HG03139 (cell line): Measurements from ENCODE around the gene IL1RAPL1.
"Not testable (repeated sequence)": the region's sequence is repeated elsewhere in the genome, so short reads cannot be mapped to it uniquely, and the experiment has no call there.

Experiments used
- ATAC-seq: cut with Tn5 transposase; IDR thresholded peaks from one replicate; pipeline ENCODE4 v1.9.1; 2021; ENCODE audit not compliant: unreplicated experiment

The IL1RAPL1 gene

DNA sequence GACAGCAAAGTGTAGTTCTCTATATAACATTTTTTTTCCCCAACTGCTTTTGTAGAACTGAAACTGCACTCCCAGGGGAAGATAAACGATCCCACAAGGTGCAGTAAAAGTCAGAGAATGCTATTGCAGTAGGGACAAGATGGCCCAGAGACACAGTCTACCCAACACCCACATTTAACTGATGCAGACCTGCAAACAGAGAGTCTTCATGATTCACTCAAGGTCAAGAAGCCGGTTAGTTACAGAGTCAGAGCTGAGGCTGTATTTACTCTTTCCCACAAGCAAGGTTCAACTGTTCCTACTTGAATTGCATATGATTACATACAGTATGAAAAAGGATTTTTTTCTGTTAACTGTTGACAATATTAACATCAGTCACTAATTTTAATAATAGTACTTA, 654.6 kb downstream of the IL1RAPL1 start:
- ATAC-seq = no peak

- ATAC-seq = no peak
Observed at GRCh38 chrX:29242856-29243255, 655.6 kb downstream of the IL1RAPL1 start.

GRCh38 chrX:29243942-29244341, 656.7 kb downstream of the IL1RAPL1 start:
- no peak for ATAC-seq

DNA sequence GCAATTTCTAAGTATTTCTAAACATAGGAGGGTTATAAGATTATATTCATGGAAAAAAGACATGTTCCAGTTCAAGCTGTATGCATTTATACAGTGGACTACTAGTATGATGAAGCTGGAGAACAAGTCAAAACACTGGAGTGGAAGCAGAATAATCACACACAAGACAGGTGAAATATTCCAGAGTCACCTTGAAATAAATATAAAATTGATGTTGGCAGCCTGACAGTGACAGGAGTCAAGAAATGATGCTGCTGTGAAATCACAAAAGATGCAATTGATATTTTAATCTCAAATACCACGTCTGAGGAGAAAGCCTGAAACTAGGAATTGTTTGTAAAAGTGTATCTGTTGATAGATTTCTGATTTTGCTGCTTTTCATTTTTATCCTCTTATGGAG, 667.3 kb downstream of the IL1RAPL1 start:
- no peak for ATAC-seq

DNA sequence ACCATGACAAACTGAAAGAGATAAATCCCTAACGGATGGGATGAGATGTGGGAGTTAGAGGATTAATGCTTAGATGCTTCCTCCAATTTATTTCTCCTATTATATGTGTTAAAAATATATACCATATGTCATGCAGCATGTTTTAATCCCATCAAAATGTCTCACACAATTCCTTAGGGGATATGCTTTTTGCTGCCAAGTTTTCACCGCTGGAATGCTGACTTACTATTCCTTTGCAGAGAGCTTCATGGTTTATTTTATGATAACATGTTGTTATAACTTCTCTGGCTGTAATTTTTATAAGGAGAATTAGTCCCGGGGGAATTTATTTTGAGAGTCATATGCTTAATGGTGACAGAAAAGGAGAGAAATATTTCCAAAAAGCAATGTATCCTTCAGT, 670.3 kb downstream of the IL1RAPL1 start:
- no peak for ATAC-seq

GRCh38 chrX:29269390-29269789, 682.1 kb downstream of the IL1RAPL1 start:
- ATAC-seq = no peak

DNA sequence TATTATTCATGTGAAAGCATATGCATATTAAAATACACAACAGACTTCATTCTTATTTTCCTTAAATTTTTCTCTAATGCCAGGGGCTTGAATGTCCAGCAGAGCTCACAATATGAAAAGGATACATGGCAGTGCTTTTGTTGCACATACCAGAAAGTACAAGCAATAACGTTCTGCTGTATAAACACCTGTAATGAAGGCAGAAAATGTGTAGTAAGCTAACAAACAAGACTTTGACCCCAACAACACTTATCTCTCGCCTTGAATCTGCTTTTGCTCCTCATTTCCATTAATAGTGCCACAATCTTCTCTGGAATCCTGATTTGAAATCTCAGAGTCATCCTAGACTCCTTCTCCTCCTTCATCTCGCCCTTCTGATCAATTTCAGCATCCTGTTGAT, 687.3 kb downstream of the IL1RAPL1 start:
- no peak for ATAC-seq

- no peak for ATAC-seq
Observed at GRCh38 chrX:29275928-29276327, 688.7 kb downstream of the IL1RAPL1 start.

GRCh38 chrX:29281078-29281742, 694.0 kb downstream of the IL1RAPL1 start:
- ATAC-seq = no peak

DNA sequence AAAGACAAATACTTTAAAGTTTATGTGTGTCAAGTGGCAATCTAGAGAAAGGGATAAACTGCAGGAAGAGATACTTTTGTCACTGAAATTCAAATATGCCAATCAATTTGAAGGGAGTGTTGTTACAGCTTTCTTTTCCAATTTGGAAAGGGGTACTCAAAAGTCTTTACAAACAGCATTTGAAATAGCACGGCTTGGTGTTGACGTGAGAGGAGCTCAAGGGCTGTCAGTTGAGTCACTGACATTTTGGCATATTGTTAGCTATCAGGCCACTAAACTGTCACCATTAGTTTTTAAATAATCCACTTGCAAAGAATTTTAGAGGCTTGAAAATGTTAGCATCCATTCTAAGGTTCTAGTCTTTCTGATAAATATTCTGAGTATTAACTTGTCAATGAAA, 698.4 kb downstream of the IL1RAPL1 start:
- ATAC-seq = no peak

GRCh38 chrX:29295987-29296680, 708.9 kb downstream of the IL1RAPL1 start:
- no peak for ATAC-seq

- ATAC-seq = no peak
Observed at GRCh38 chrX:29297171-29297800, 710.0 kb downstream of the IL1RAPL1 start.

GRCh38 chrX:29299684-29300083, 712.4 kb downstream of the IL1RAPL1 start:
- no peak for ATAC-seq

DNA sequence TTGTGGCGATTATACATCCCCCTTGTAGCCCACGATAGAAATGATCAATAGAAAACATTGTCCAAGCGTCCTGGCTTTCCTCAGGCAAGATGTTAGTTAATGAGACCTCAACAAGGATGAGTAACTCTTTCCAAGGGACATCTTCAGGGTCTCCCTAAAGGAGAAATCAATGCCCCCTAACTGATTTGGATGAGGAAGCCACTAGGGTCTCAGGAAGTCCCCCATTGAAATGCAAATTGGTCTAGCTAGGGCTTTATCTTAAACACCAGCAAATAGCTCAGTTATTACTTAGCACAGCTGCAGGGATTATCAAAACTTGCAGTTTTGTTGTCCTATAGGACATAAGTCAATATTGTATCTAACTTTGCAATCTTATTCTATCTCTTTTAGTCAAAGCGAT, 721.5 kb downstream of the IL1RAPL1 start:
- no peak for ATAC-seq

DNA sequence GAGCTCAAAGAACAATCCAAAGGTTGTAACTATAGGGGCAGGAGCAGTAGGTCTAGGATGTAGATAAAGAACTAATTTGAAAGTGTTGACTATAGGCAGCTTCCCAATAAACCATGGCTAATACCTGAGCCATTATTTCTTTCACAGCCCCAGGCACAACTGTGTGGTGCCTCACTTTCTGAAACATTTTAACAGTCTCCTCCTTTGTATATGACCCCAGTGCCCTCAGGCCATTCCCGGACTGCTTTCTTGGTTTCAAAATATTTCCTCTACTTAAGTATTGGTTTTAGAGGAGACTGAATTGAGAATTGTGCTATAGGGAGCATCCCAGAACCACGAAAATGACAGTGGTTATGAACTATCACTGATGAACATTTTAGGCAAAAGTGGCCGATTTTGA, 728.7 kb downstream of the IL1RAPL1 start:
- ATAC-seq = no peak

DNA sequence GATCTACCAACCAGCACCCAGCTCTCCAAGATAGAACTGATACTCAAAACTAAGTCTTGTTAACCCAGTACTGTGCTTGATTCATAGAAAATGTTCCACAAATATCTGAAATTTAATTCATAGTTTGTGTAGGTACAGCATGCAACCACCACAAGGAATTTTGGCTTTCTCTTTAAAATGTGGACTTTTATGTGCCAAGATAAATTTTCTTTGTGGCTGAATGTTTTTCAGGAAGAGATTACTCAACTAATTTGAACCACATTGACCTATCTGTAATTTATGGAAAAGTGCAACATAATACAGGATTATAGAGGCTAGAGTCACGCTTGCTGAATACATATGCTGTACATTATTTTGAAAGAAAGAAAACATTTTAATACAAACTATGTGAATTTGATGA, 730.8 kb downstream of the IL1RAPL1 start:
- no peak for ATAC-seq

GRCh38 chrX:29332429-29332828, 745.2 kb downstream of the IL1RAPL1 start:
- not testable (repeated sequence) for ATAC-seq

DNA sequence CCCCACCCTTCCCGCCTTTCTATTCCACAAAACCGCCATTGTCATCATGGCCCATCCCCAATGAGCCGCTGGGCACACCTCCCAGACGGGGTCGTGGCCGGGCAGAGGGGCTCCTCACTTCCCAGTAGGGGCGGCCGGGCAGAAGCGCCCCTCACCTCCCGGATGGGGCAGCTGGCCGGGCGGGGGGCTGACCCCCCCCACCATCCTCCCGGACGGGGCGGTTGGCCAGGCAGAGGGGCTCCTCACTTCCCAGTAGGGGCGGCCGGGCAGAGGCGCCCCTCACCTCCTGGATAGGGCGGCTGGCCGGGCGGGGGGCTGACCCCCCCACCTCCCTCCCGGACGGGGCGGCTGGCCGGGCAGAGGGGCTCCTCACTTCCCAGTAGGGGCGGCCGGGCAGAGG, 745.8 kb downstream of the IL1RAPL1 start:
- not testable (repeated sequence) for ATAC-seq

- no peak for ATAC-seq
Observed at GRCh38 chrX:29348288-29348687, 761.0 kb downstream of the IL1RAPL1 start.

- ATAC-seq = no peak
Observed at GRCh38 chrX:29359276-29359675, 772.0 kb downstream of the IL1RAPL1 start.

DNA sequence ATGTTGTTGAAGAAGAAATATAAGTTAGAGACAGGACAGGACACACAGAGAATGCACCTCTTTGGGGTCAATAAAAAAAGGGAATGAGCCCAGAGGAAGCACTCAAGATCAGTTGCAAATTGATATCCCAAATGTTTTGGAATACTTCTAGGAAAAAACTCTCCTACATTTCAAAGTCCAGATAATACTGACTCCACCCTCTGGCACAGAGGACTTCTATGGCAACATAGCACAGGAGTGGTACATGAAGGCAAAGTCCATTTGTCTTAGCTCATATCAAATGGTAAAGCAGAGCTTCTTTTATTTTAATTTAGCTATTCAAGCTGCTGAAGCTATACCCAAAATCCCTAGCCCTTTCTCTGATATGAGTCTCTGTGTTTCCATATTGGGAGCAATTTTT, 787.5 kb downstream of the IL1RAPL1 start:
- not testable (repeated sequence) for ATAC-seq

DNA sequence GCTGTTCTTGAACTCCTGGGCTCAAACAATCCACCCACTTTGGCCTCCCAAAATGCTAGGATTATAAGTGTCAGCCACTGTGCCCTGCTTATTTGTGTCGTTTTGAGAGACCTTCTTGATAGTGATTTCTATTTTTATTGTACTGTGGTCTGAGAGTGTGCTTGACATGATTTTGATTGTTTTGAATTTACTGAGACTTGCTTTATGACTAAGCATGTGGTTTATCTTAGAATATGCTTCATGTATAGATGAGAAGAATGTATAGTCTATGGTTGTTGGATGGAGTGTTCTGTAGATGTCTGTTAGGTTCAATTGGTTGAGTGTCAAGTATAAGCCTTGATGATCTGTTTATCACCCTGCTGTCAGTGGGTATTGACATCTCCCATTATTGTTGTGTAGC, 789.3 kb downstream of the IL1RAPL1 start:
- no peak for ATAC-seq
